ENCODE data around the gene OR52N5.

The OR52N5 gene

DNA sequence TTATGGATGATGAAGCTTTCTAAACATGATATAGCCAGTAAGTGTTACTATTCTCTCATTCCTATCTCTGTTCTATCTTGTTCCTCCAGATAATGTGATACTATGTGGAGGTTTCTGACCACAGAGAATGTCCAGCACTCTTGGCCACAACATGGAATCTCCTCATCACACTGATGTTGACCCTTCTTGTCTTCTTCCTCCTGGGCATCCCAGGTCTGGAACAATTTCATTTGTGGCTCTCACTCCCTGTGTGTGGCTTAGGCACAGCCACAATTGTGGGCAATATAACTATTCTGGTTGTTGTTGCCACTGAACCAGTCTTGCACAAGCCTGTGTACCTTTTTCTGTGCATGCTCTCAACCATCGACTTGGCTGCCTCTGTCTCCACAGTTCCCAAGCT lies 56.8 kb downstream of the OR52N5 start:
- in situ Hi-C loops (cut with MboI; ENCODE audit: low sequenced_read_pairs), result no loop called here

Measured in HL-60/S4 (cell line).